ENCODE results near the gene DLD.
"Not testable (repeated sequence)": the region's sequence is repeated elsewhere in the genome, so short reads cannot be mapped to it uniquely, and the experiment has no call there.

Gene DLD, protein sequence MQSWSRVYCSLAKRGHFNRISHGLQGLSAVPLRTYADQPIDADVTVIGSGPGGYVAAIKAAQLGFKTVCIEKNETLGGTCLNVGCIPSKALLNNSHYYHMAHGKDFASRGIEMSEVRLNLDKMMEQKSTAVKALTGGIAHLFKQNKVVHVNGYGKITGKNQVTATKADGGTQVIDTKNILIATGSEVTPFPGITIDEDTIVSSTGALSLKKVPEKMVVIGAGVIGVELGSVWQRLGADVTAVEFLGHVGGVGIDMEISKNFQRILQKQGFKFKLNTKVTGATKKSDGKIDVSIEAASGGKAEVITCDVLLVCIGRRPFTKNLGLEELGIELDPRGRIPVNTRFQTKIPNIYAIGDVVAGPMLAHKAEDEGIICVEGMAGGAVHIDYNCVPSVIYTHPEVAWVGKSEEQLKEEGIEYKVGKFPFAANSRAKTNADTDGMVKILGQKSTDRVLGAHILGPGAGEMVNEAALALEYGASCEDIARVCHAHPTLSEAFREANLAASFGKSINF

DNA sequence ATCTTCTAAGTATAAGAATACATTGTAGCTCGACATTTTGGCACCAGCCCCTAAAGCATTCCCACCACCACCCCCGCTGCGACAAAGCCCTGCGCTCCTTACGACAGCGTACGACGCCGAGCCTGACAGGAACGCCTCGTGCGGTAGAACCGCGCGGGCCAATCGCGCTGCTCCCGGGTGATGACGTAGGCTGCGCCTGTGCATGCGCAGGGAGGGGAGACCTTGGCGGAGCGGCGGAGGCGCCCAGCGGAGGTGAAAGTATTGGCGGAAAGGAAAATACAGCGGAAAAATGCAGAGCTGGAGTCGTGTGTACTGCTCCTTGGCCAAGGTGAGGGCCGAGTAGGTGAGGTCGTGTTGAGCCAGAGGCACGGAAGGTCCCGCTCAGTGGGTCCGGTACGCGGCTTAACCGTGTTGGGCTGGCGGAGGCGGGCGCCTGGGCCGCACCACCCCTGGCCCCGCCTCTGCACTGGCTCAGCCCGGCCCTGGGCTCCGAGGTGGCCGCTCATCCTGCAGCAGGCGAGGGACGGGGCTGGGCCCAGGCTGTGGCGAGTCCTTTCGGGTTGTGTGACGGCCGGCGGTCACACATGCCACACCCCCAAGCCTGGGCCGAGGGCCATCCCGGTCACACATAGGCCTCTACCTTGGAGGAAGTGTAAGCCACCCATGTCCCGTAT, at the start of gene DLD:
Gene DLD, plus strand, starts transcription at position 222 of the 674 bp plus-strand sequence. Its CDS starts 68 bp downstream, at position 290.
- DNase-seq (ENCODE audit: low spot score) = peak; percentile 93

DNA sequence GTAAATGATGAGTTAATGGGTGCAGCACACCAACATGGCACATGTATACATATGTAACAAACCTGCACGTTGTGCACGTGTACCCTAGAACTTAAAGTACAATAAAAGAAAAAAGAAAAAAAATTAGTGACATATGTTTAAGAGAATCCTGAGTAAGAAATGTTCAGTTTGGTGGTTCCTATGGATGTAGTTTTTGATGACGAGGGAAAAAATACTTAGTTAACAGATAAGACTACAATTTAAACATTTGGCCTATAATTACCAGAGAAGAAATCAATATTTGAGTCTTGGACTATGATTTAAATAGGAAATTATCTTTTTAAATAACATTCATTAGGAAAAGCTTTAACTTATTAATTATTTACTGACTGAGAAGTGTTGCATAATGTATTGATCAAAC, 48.8 kb upstream of the DLD start:
- DNase-seq (ENCODE audit: low spot score) = no peak

DNA sequence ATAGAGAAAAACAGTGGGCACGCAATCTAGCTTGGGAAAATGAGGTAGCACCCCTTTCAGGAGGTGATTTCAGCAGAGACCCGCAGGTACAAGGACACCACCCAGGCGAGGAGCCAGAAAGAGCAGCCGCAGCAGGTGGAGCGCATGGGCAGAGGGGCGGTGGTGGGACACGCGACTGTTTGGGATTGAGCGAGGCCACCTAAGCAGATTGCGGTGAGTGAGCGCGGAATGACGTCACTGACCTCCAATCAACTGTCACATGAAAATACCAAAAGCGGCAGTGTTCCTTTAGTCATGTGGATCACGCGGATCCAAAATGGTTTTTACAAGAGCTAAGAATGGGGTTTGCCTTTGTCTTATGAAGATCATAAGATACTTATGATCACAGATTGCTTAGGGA, 47.8 kb upstream of the DLD start:
- no peak for DNase-seq (ENCODE audit: low spot score)

DNA sequence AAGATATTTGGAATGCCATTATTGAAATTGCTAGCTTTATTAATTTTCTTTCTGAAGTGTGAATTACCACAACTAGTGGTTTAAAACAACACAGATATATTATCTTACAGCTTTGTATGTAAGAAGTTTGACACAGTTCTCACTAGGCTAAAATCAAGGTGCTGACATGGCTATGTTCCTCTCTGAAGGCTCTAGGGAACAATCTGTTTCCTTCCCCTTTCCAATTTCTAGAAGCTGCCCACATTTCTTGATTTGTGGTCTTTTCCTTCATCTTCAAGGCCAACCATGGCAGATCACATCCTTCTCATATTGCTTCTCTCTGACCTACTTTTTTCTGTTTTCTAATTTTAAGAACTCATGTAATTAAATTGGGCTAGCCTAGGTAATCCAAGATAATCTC, 44.7 kb upstream of the DLD start:
- no peak for DNase-seq (ENCODE audit: low spot score)

DNA sequence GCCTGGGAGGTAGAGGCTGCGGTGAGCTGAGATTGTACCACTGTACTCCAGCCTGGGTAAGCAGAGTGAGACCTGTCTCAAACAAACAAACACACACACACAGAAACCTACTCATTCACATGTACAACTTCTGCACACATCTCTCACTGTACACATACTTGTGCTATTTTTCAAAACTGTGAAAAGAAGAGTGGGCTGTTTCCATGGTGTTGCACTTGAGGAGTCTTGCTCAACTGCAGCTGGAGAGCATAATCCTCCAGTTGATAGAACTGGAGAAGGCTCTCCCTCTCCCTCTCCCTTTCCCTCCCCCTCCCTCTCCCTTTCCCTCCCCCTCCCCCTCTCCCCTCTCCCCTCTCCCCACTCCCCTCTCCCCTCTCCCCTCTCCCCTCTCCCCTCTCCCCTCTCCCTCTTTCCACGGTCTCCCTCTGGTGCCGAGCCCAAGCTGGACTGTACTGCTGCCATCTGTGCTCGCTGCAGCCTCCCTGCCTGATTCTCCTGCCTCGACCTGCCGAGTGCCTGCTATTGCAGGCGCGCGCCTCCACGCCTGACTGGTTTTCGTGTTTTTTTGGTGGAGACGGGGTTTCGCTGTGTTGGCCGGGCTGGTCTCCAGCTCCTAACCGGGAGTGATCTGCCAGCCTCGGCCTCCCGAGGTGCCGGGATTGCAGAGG, 43.7 kb upstream of the DLD start:
- no peak for DNase-seq (ENCODE audit: low spot score)

DNA sequence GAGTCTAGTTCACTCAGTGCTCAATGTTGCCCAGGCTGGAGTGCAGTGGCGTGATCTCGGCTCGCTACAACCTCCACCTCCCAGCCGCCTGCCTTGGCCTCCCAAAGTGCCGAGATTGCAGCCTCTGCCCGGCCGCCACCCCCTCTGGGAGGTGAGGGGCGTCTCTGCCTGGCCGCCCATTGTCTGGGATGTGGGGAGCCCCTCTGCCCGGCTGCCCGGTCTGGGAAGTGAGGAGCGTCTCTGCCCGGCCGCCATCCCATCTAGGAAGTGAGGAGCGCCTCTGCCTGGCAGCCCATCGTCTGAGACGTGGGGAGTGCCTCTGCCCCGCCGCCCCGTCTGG, 43.2 kb upstream of the DLD start:
- DNase-seq (ENCODE audit: low spot score) = not testable (repeated sequence)

DNA sequence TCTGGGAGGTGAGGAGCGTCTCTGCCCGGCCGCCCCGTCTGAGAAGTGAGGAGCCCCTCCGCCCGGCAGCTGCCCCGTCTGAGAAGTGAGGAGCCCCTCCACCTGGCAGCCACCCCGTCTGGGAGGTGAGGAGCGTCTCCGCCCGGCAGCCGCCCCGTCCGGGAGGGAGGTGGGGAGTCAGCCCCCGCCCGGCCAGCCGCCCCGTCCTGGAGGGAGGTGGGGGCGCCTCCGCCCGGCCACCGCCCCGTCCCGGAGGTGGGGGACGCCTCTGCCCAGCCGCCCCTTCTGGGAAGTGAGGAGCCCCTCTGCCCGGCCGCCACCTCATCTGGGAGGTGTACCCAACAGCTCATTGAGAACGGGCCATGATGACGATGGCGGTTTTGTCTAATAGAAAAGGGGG, 42.8 kb upstream of the DLD start:
- not testable (repeated sequence) for DNase-seq (ENCODE audit: low spot score)

DNA sequence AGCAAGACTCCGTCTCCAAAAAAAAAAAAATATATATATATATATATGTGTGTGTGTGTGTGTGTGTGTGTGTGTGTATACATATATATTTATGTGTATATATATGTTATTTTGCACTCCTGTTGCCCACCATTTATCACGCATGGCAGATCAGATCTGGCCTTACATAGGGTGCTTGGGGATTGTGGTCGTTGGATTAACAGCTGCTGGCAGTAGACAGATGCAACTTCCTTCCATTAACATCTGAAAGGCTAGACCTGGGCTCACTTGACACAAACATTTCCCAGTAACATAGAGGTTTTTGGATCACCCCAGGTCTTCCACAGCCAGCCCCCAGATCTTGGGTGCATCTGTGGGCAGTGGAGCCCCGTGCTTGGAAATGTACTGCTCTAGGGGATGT, 40.8 kb upstream of the DLD start:
- DNase-seq (ENCODE audit: low spot score) = no peak

DNA sequence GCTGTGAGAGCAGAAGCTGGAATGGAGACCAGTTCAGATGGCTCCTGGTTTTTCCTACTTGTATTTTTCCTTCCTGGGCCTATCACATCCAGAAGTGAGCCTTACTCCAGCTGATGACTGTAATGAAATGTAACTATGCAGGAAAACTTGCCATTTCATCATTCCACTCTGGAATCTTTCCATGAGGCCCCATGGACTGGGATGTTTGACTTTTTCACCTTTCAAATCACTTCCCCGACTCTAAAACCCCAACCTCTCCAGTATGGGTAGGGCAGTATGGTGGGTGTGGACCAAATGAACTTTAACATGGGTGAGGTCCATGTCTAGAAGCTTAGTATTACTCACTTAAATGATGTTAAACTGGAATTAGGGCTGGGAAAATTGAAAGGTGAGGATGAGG, 40.3 kb upstream of the DLD start:
- DNase-seq (ENCODE audit: low spot score) = no peak

DNA sequence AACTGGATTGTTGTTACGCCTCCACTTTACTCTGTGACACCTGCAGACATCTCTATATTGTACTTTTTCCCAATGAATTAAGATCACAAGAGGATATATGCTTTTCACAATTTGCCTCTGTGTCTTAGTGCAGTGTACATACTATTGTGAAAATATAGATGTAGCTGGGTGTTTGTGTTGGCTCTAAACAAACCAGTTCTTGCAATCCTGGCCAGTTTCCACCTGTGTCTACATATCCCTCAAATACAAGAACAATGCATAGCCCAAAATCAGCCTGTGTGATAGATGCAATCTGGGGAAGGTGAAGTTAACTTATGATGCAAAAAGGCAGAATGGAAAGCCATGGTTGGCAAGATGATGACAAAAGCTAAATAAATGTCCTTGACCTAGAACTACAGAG, 36.5 kb upstream of the DLD start:
- no peak for DNase-seq (ENCODE audit: low spot score)

DNA sequence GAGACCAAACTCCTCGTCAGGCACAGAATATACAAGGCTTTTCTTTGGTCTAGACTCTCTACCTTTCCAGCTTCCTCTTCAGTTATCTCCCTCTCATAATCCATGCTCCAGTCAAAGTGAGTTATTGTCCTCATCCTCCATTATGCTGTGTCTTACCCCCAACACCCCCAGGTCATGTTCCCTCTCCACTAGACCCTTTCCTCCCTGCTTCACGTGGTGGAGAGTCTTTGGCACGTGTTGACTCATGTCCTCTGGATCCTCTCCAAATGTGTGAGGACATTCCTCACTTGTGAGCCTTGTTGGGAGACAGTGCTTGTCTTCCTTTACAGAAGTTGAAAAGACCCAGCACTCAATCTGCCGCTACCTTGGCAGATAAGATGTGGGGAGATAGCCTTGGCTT, 36.0 kb upstream of the DLD start:
- no peak for DNase-seq (ENCODE audit: low spot score)

DNA sequence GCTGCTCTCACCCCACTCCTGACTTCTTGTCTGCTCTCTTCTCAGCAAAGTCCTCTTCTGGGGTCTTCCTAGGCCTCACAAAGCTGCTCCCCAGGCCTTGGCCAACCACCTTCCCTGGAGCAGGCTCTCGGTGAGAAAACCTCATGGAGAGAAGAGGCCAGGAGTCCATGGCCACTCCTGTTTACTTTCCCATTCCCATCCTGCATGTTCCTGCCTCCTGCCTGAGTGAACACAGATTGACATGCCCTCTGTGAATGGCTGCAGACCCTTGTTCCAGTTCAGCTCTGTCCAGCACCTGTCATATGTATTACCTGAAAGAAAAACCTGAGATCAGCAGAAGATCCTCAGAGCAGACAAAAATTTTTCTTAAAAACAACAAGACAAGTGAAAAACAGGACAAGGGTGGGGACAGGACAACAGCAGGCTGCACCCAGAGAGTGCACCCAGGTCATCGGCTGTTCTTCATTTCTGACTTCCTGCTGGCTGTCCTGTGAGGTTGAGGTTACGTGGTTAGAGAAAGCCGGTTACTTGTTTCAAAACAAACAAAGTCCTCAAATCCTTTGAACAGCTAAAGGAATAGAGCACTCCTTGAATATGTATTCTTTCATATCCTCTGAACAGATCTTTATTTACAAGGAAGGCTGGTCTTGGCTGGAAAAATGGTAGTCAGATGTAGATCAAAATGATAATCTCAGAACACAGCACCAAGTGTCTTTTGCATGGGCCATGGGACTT, 34.0 kb upstream of the DLD start:
- DNase-seq (ENCODE audit: low spot score) = no peak

DNA sequence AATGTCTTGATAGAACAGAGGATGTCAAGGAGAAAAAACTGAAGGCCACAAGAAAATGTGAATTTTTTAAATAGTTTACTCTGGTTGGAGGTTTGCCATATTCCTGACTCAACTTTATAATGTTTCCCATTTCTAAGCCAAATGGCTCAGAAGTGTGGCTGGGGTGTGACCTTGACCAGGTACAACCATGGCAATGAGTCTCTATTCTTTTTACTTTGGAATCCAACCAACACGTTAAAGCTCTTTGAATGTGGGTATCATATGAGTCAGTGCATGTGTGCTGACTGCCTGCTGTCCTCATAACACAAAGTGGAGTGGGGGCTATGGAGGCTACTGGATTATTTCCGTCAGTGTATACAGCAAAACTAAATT, 33.5 kb upstream of the DLD start:
- DNase-seq (ENCODE audit: low spot score) = no peak

DNA sequence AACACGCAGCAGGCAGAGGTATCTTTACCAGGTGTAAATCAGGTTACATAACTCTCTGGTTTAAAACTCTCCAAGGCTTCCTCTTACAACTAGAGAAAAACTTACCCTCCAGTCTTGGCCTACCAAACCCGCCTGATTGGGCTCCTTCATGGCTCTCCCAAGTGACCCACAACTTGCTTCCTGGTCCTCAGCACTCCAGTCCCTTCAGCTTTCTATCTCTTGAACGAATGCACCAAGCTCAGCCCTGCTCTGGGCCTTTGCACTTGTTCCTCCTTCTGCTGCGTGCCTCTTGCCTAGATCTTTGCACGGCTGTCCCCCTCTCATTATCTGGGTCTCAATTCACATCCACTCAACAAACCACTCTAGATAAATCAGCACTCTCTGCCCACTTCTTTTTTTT, 32.7 kb upstream of the DLD start:
- no peak for DNase-seq (ENCODE audit: low spot score)

DNA sequence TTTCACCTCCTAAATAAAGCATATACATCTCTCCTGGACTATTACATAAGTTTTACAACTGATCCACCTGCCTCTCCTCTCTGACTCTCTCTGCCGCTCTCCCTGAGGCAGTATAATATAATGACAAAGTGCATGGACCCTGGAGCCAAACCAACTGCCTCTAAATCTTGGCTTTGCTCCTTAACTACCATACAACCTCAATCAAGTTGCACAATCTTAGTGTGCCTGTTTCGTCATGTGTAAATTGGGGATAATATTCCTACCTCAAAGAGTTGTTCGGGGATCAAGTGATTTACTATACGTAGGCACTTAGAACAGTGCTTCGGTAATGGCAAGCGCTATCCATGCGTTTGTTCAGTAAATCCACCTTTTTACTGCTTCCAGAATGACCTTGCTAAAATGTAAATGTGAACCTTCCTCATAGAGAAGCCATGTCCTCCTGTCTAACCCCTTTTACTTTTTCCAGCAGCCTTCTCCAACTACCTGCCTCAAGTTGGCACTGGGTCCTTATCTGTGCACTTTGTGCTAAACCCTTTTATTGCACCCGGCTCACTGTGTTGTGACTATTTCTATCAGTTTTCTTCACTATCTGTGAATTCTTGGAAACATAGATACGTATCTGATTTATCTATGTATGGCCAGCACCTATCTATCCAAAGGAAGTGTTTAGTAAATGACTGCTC, 30.6 kb upstream of the DLD start:
- no peak for DNase-seq (ENCODE audit: low spot score)

DNA sequence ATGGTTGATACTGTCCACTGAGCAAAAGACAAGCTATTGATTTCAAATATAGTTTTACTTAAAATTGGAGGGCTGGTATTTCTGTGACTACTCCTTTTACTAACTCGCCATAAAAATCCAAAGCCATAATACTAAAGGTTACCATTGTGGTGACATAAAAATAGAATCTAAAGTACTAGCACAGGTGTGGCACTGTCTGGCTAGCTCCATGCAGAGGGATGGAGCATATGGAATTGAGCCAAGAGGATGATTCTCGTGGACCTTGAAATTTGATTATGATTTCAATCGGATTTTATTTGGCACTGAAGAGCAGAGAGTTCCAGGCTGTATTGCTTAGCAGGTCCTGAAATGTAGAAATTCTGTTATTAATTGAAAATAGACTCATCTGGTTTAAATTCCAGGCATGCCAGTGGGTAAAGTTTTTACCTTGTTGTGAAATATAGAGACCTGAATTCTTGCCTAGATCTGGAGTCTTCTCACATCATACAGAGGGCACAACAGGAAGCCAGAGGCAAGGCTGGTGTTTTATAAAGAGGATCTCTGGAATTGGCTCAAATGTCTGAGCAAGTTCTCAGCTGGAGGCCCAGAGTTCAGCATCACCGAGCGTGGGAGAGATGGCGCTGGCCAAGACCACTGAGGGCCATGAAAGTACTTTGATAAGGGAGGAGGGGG, 29.9 kb upstream of the DLD start:
- DNase-seq (ENCODE audit: low spot score) = no peak

DNA sequence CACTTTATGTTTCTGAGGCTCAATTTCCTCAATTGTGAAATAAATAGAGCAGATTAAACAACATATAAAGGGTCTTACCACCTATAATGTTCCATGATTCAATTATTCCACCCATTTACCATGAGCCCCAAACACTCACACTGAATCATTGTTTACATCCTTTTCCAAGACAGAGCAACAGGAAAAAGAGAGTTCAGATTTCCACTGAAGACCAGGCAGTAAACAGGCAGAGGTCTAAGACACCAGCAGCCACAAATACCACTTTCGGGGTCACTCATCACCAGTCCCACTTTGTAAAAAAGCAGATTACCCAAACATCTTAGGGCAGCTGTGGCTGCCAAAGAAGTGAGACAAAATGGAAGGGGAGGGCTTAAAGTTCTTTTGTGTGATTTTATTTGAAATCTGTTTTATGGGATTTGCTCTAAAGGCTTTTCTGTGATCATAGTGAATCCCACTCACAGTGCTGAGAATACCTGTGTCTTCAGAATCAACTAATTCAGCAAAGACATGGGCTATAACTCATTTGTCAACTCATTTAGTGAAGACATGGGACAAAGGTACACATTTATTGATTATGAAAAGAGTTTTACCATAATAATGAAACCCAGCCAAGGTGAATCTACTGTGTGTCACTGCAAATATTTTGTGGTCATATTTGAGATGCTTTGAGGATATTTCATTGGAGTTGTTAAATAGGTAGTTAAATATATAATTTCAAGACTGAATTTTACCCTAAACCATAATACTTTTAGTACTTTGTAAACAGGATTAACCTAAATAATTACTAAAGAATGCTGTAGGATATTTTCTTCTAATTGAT, 24.8 kb upstream of the DLD start:
- DNase-seq (ENCODE audit: low spot score) = no peak

DNA sequence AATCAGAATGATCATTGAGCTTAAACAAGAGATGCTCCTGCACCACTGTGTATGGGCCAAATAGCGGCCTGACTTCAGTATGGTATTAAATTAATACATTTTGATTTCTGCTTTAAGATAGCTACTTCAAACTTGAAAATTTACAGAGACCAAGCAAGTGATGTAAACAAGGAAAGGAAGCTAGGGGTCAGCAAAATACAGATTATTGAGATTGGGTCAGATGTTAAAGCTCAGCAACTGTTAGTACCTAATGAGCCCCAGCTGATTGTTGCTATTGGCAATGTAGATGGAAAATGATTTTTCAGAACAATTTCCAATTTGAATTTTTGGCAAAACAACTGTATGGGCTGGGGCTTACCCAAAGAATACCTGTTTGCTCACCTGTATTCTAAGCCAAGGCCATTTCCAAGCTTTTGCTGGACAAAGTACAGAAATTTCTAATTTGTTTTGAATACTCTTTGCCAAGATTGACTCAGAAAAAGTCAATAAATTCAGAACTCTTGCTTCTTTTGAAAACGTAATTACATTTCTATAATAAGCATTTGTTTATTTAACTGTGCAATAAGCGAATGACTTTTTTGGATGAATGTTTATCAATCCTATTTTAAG, 23.0 kb upstream of the DLD start:
- no peak for DNase-seq (ENCODE audit: low spot score)

DNA sequence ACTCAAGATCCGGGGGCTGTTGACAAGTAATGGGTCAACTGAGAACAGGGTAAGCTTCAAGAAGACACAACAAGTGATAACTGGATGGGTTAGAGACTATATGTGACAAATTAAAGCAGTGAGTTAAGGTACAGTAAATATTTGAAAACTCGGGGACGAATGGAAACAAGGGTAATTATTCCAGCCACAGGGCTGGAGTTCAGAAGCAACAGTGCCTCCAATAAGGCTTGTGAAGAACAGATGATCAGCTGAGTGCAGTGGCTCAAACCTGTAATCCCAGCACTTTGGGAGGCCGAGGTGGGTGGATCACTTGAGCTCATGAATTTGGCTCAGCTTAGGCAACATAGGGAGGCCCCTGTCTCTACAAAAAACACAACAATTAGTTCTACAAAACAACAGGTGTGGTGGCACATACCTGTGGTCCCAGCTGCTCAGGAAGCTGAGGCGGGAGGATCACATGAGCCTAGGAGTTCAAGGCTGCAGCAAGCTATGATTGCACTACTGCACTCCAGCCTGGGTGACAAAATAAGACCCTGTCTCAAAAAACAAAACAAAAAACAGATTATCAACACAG, 20.5 kb upstream of the DLD start:
- DNase-seq (ENCODE audit: low spot score) = no peak

DNA sequence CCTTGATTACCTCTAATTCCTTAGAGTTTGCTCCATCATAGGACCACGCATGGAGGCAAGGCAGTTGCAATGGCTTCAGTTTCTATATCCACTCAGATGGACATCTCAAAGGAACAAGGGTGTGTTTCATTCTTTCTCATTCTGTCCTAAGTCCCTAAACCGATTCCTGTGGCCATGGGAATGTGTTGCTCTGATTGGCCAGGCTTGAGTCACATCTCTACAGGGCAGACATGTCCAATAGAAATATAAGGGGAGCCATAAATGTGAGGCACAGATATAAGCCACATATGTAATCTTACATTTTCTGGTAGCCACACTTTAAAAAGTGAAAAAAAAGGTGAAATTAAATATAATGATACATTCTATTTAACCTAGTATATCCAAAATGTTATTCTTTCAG, 16.9 kb upstream of the DLD start:
- no peak for DNase-seq (ENCODE audit: low spot score)
